WERI-Rb-1 (cell line): Measurements from ENCODE around the gene RORB.

ENCODE experiments used
- DNase-seq: peaks from one replicate; pipeline ENCODE4 v3.0.0-alpha.2; 2020
- H3K27ac ChIP-seq: fragments of 250-450 bp; sonication (Bioruptor Pico); 2 replicates; pipeline ENCODE4 v1.5.1; 2020; ENCODE audit warnings: mild to moderate bottlenecking, moderate library complexity
- H3K27me3 ChIP-seq: fragments of 250-450 bp; sonication (Bioruptor Pico); 2 replicates; pipeline ENCODE4 v1.5.1; 2021; ENCODE audit warnings: mild to moderate bottlenecking, low read depth, moderate library complexity; ENCODE audit not compliant: insufficient read depth, severe bottlenecking
- H3K36me3 ChIP-seq: fragments of 250-450 bp; sonication (Bioruptor Pico); 2 replicates; pipeline ENCODE4 v1.5.1; 2020; ENCODE audit warnings: mild to moderate bottlenecking, moderate library complexity
- H3K4me3 ChIP-seq: 2 replicates; pipeline ENCODE4 v1.5.1; 2011; ENCODE audit warnings: low read depth, mild to moderate bottlenecking, control low read depth, low read length
- H3K9me3 ChIP-seq: fragments of 250-450 bp; sonication (Bioruptor Pico); 2 replicates; pipeline ENCODE4 v1.5.1; 2021; ENCODE audit warnings: mild to moderate bottlenecking, moderate library complexity; ENCODE audit not compliant: severe bottlenecking
- TF ChIP-seq, protein P1 (sequence below): IDR thresholded peaks from 2 replicates; pipeline ENCODE4 v1.5.1; 2011; ENCODE audit warnings: low read depth, mild to moderate bottlenecking, control low read depth, inconsistent platforms, low read length

The RORB gene

DNA sequence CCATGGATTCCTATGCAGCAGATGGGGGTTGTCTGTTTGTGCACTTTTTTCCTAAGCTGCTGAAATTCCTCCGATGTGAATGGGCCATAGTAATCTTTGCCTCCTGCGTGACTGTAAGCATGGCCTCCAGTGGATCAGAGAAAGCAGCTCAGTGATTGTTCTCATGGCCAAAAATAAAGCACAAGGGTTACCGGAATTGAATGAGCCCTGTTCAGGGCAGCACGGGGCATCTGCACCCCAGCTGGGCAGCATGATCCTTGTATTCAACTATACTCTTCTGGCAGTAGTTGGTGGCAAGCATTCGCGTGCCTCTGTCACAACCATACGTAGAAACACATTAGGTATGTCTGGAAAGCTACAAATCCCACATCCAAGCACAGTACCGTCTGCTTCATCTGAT lies 193.9 kb downstream of the RORB start:
- no peak for DNase-seq
- no peaks in the 10 kb centered on the region for H3K9me3 ChIP-seq
- H3K27me3 ChIP-seq = no peaks in the 10 kb centered on the region
- H3K4me3 ChIP-seq = no peak overlapping the region
- no peaks in the 10 kb centered on the region for H3K36me3 ChIP-seq
- H3K27ac ChIP-seq = no peak overlapping the region
- TF ChIP-seq, protein P1, sequence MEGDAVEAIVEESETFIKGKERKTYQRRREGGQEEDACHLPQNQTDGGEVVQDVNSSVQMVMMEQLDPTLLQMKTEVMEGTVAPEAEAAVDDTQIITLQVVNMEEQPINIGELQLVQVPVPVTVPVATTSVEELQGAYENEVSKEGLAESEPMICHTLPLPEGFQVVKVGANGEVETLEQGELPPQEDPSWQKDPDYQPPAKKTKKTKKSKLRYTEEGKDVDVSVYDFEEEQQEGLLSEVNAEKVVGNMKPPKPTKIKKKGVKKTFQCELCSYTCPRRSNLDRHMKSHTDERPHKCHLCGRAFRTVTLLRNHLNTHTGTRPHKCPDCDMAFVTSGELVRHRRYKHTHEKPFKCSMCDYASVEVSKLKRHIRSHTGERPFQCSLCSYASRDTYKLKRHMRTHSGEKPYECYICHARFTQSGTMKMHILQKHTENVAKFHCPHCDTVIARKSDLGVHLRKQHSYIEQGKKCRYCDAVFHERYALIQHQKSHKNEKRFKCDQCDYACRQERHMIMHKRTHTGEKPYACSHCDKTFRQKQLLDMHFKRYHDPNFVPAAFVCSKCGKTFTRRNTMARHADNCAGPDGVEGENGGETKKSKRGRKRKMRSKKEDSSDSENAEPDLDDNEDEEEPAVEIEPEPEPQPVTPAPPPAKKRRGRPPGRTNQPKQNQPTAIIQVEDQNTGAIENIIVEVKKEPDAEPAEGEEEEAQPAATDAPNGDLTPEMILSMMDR = no peak

DNA sequence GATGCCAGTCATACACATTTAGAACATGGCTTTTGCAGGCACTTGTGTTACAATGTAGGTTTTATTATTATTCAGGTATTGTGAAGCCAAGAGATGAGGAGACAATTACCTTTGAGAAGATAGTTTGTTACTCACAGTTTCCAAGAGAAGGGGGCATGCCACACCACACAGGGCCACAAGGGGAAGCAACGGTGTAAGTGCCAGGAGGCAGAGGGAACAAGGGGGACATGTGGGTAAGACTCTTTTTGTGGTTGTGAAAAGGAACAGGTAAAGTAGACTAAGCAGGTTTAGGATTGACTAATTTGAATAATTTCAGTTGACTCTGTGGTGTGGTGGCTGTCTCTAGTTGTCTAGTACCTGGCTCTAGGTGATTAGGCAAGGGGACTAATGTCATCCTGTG lies 199.4 kb downstream of the RORB start:
- DNase-seq = no peak
- no peak overlapping the region for H3K4me3 ChIP-seq
- H3K27me3 ChIP-seq = no peaks in the 10 kb centered on the region
- H3K27ac ChIP-seq = no peak overlapping the region
- H3K9me3 ChIP-seq = no peaks in the 10 kb centered on the region
- TF ChIP-seq, protein P1 = 0 out of 2 replicates have a peak, but pooled peaks have one; percentile 25
- H3K36me3 ChIP-seq = no peaks in the 10 kb centered on the region

DNA sequence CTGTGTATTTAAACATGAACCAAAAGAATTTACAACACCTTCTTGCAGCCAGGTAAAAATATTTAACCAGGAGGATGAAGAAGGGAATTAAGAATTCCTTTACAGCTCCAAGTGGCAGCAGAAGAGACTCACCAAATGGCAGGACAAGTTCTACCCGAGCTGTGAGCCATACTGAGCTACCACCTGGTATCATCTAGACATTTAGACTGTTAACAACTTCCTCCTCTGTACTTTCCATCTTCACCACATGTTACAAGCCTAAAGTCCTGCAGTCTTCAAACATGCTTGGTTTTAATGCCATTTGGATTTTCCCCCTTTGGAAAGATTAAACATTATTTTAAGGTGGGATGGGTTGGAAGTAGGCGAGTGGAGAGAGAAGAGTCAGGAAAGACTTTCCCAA lies 200.4 kb downstream of the RORB start:
- no peak overlapping the region for H3K4me3 ChIP-seq
- TF ChIP-seq, protein P1 = no peak
- H3K27ac ChIP-seq = no peak overlapping the region
- no peaks in the 10 kb centered on the region for H3K9me3 ChIP-seq
- no peak for DNase-seq
- no peaks in the 10 kb centered on the region for H3K36me3 ChIP-seq
- no peaks in the 10 kb centered on the region for H3K27me3 ChIP-seq

DNA sequence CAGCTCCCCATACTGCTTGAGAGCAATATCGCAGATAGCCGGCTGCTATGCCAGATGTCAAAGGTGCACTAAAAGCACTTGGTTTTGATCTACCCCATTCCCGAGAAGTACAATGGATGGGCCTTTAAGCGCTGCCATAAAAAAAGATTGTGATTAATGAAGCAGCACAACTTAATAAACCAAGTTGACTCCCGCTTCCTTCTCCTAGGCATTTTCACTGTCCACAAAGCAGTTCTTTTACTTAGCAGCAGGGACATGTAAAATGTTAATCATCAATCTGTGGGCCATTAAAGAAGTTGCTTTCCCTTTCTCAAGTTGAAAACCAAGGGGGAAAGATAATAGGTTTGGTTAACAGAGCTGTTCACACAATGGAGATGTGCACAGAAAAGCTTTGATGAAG lies 214.2 kb downstream of the RORB start:
- Histone ChIP-seq H3K9me3 (no peaks in the 10 kb centered on the region), H3K27ac (no peak overlapping the region), H3K4me3 (no peak overlapping the region), H3K36me3 (no peaks in the 10 kb centered on the region), H3K27me3 (no peaks in the 10 kb centered on the region)
- DNase-seq = no peak
- TF ChIP-seq, protein P1 = no peak

DNA sequence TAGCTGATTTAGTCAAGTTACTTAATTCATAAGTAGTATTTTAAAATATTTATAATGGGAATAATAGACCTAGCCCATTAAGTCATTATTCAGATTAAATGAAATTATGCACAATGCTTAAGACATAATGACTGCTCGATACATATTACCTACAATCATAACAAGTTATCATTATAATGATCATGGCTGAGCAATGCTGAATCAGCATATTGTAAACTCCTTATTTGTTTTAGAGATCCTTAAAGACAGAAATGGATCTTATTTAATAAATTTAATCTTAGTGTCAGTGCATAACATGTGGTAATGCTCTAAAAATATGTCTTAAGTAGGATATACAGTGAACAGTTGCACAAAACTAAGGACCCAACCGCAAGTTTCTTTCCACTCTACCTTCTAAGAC lies 221.6 kb downstream of the RORB start:
- TF ChIP-seq, protein P1 = no peak
- no peaks in the 10 kb centered on the region for H3K27me3 ChIP-seq
- no peaks in the 10 kb centered on the region for H3K36me3 ChIP-seq
- H3K9me3 ChIP-seq = no peaks in the 10 kb centered on the region
- no peak overlapping the region for H3K27ac ChIP-seq
- no peak for DNase-seq
- no peak overlapping the region for H3K4me3 ChIP-seq

DNA sequence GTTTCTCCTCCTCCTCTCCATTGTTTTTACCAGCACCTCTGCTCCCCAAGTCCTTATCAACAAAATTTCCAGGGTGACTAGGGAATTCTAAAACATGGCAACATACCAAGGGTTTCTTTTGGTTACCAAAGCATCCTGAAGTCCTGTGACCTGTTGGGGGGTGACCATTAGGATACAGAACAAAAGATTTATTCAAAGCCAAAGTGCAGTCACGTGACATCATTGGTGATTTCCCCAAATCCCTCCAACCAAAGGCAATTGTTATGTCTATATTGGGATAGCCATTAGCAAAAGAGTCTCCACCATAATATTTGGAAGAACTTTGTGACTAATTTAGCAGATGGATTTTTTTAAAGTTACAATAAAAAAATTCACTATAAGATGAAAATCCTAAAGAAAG lies 222.2 kb downstream of the RORB start:
- TF ChIP-seq, protein P1 = no peak
- Histone ChIP-seq H3K4me3 (no peak overlapping the region), H3K36me3 (no peaks in the 10 kb centered on the region), H3K9me3 (no peaks in the 10 kb centered on the region), H3K27me3 (no peaks in the 10 kb centered on the region), H3K27ac (no peak overlapping the region)
- no peak for DNase-seq
